Nephron (organoid): ENCODE measurements around the gene OBSCN.
A peak's percentile ranks its signal among the peaks of the same experiment; 100 is the strongest.

Experiments used
- H3K27ac Mint-ChIP-seq, 3 experiments: 2 replicates each; pipeline ENCODE4 v1.8.0; 2020; ENCODE audit warnings: mixed read lengths in 3 of 3, mild to moderate bottlenecking in 2 of 3, moderate library complexity in 1 of 3
- H3K27me3 Mint-ChIP-seq: 2 replicates; pipeline ENCODE4 v1.8.0; 2021; ENCODE audit warnings: low read depth, mild to moderate bottlenecking, moderate library complexity, mixed read lengths
- H3K36me3 Mint-ChIP-seq: 2 replicates; pipeline ENCODE4 v1.8.0; 2020; ENCODE audit warnings: low read depth, mixed read lengths
- H3K4me1 Mint-ChIP-seq: 2 replicates; pipeline ENCODE4 v1.8.0; 2020; ENCODE audit warnings: mixed read lengths
- H3K4me3 Mint-ChIP-seq, 3 experiments: 2 replicates each; pipeline ENCODE4 v1.8.0; 2020; ENCODE audit warnings: mild to moderate bottlenecking in 3 of 3, mixed read lengths in 3 of 3, moderate library complexity in 2 of 3
- H3K9me3 Mint-ChIP-seq: 2 replicates; pipeline ENCODE4 v1.8.0; 2020; ENCODE audit warnings: mixed read lengths
- TF ChIP-seq, protein P1 (sequence below), 3 experiments: fragments of 200-600 bp; sonication (generic); IDR thresholded peaks; one replicate each; pipeline ENCODE4 v1.5.0; 2021; ENCODE audit warnings: antibody characterized with exemption in 3 of 3; ENCODE audit not compliant: unreplicated experiment in 3 of 3

The OBSCN gene

DNA sequence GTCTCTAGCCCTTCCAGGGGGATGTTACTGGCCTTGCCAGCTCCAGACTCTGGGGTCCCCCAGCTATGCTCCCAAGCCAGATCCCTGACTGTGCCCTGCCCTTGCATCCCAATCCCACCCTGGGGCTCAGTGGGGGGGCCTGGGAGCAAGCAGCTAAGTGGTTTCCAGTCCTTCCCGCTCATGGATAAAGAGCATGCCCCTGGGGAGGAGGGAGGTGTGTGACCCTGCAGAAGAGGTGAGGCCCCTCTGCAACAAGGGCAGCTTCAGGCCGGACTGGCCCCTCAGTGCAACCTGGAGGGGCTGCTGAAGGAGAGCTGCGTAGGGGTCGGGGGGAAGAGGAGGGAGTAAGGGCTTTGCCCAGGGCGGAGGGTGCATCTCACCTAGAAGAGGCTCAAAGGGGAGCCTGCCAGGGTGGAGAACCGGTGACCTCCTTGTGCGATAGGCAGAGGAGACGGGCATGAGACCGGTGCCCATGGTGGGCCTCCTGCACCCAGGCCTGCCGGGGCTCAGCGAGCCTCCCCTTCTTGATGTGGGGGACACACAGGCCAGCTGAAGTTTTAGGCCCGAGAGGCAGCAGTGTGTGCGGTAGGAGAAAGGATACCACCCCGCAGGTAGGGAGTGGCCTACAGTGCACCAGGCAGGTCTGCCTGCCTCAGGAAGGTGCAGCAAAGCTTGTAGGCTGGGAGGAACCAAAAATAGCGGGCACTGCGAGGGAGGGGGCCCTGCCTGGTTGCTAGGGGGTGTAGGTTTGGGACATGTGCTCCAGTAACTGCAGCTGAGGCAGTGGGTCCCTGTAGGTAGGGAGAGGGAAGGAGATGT is 3.1 kb downstream of the OBSCN start:
- H3K36me3 Mint-ChIP-seq, result peaks cover 1% of the 10 kb centered on the region
- H3K9me3 Mint-ChIP-seq, result no peaks in the 10 kb centered on the region
- peaks cover under 1% of the 10 kb centered on the region for H3K27me3 Mint-ChIP-seq
- H3K4me3 Mint-ChIP-seq, result peak overlapping the region; percentile 60 to 72 (median 63)
- TF ChIP-seq, protein P1, sequence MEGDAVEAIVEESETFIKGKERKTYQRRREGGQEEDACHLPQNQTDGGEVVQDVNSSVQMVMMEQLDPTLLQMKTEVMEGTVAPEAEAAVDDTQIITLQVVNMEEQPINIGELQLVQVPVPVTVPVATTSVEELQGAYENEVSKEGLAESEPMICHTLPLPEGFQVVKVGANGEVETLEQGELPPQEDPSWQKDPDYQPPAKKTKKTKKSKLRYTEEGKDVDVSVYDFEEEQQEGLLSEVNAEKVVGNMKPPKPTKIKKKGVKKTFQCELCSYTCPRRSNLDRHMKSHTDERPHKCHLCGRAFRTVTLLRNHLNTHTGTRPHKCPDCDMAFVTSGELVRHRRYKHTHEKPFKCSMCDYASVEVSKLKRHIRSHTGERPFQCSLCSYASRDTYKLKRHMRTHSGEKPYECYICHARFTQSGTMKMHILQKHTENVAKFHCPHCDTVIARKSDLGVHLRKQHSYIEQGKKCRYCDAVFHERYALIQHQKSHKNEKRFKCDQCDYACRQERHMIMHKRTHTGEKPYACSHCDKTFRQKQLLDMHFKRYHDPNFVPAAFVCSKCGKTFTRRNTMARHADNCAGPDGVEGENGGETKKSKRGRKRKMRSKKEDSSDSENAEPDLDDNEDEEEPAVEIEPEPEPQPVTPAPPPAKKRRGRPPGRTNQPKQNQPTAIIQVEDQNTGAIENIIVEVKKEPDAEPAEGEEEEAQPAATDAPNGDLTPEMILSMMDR (IDR thresholded peaks at IDR 0.05; ENCODE audit: unreplicated experiment in 3 of 3), result no peak
- H3K27ac Mint-ChIP-seq, result no peak overlapping the region
- H3K4me1 Mint-ChIP-seq, result peaks cover 8% of the 10 kb centered on the region

DNA sequence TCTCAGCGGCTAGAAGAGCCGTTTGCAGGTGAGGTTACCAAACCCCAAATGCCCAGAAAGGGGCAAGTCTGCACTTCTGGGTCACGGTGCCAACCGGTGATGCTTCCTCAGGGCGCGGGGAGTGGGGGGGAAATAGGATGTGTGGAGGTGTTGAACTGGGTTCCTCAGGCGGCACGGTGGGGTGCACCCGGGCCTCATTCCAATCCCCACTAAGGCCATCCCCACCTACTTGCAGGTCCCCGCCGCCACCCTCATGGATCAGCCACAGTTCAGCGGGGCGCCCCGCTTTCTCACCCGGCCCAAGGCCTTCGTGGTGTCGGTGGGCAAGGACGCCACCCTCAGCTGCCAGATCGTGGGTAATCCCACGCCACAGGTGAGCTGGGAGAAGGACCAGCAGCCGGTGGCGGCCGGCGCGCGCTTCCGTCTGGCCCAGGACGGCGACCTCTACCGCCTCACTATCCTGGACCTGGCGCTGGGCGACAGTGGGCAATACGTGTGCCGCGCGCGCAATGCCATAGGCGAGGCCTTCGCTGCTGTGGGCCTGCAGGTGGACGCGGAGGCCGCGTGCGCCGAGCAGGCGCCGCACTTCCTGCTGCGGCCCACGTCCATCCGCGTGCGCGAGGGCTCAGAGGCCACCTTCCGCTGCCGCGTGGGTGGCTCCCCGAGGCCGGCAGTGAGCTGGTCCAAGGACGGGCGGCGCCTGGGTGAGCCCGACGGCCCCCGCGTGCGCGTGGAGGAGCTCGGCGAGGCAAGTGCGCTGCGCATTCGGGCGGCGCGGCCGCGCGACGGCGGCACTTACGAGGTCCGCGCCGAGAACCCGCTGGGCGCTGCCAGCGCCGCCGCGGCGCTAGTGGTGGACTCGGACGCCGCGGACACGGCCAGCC is 3.9 kb downstream of the OBSCN start:
- peak overlapping the region; percentile 60 to 72 (median 63) for H3K4me3 Mint-ChIP-seq
- H3K27me3 Mint-ChIP-seq, result no peaks in the 10 kb centered on the region
- H3K36me3 Mint-ChIP-seq, result peaks cover 4% of the 10 kb centered on the region
- no peaks in the 10 kb centered on the region for H3K9me3 Mint-ChIP-seq
- H3K4me1 Mint-ChIP-seq, result peaks cover 5% of the 10 kb centered on the region
- H3K27ac Mint-ChIP-seq, result no peak overlapping the region
- TF ChIP-seq, protein P1 (IDR thresholded peaks at IDR 0.05; ENCODE audit: unreplicated experiment in 3 of 3), result no peak

DNA sequence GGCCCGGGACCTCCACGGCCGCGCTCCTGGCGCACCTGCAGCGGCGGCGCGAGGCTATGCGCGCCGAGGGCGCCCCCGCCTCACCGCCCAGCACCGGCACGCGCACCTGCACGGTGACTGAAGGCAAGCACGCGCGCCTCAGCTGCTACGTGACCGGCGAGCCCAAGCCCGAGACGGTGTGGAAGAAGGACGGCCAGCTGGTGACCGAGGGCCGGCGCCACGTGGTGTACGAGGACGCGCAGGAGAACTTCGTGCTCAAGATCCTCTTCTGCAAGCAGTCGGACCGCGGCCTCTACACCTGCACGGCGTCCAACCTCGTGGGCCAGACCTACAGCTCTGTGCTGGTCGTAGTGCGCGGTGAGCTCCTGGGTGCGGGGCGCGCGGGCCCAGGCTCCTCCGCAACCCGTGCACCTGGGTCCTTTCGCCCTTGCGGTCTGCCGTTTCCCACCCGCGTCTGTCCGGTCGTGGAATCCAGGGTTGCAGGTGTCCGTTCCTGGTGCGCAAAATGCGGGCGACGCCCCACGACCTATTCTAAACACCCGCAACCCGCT is 4.6 kb downstream of the OBSCN start:
- TF ChIP-seq, protein P1 (IDR thresholded peaks at IDR 0.05; ENCODE audit: unreplicated experiment in 3 of 3), result no peak
- Mint-ChIP-seq H3K4me1 (peaks cover 5% of the 10 kb centered on the region), H3K4me3 (peak overlapping the region in 1 of 3 experiments; percentile 95)

DNA sequence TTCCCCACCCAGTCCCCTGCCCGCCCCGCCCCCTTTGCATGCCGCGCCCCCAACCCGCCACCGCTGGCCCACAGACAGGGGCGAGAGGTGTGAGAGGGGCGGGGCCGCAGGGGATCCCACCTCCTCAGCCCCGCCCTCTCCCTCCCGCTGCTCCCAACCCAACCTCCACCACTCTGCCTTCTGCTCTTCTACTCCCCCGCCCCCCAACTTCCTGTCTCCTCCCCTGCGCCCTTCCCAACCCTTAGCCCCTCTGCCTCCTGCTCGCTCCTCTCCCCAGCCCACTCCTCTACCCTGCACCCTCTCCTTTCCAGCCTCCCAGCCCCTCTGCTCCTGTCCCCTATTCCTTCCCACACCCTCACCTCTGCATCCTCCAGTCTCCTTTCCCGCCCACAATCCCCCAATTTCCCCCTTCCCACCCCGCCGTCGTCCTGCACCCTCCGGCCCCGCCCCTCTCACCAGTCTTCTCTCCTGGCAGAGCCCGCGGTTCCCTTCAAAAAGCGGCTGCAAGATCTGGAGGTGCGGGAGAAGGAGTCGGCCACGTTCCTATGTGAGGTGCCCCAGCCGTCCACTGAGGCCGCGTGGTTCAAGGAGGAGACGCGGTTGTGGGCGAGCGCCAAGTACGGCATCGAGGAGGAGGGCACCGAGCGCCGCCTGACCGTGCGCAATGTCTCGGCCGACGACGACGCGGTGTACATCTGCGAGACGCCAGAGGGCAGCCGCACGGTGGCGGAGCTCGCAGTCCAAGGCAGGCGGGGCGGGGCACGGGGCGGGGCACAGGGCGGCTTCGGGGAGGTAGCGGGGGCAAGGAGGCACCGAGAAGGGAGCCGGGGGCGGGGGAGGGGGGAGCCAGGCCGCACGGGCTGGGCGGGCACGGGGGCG is 5.4 kb downstream of the OBSCN start:
- H3K27me3 Mint-ChIP-seq, result no peaks in the 10 kb centered on the region
- H3K4me3 Mint-ChIP-seq, result peak overlapping the region; percentile 89 to 95 (median 90)
- H3K9me3 Mint-ChIP-seq, result no peaks in the 10 kb centered on the region
- peaks cover 7% of the 10 kb centered on the region for H3K36me3 Mint-ChIP-seq
- TF ChIP-seq, protein P1 (IDR thresholded peaks at IDR 0.05; ENCODE audit: unreplicated experiment in 3 of 3), result peak; percentile 40 to 55 (median 43)
- H3K4me1 Mint-ChIP-seq, result peaks cover 5% of the 10 kb centered on the region
- peak overlapping the region; percentile 56 to 88 (median 87) for H3K27ac Mint-ChIP-seq

More for the DNA sequence above, 4.6 kb downstream of the OBSCN start:
- no peaks in the 10 kb centered on the region for H3K27me3 Mint-ChIP-seq
- H3K27ac Mint-ChIP-seq, result no peak overlapping the region
- peaks cover 4% of the 10 kb centered on the region for H3K36me3 Mint-ChIP-seq
- no peaks in the 10 kb centered on the region for H3K9me3 Mint-ChIP-seq
